IPS-20b (cell line): ENCODE results near the gene XRCC4.

Source experiments
- H3K27ac ChIP-seq: one replicate; pipeline ENCODE4 v1.5.1; 2013; ENCODE audit warnings: low read length
- H3K27me3 ChIP-seq: 2 replicates; pipeline ENCODE4 v1.6.1; 2013; ENCODE audit warnings: mild to moderate bottlenecking, low read length, inconsistent platforms; ENCODE audit not compliant: insufficient read depth
- H3K36me3 ChIP-seq: 2 replicates; pipeline ENCODE4 v1.6.1; 2013; ENCODE audit warnings: low read depth, mild to moderate bottlenecking, inconsistent platforms, low read length, moderate library complexity; ENCODE audit not compliant: insufficient read depth
- H3K4me1 ChIP-seq: 2 replicates; pipeline ENCODE4 v1.6.1; 2013; ENCODE audit warnings: mild to moderate bottlenecking, control low read depth, inconsistent platforms, low read length, moderate library complexity; ENCODE audit not compliant: insufficient read depth
- H3K4me3 ChIP-seq: 2 replicates; pipeline ENCODE4 v1.5.1; 2013; ENCODE audit warnings: mild to moderate bottlenecking, low read length, inconsistent platforms
- H3K9ac ChIP-seq: 2 replicates; pipeline ENCODE4 v1.6.1; 2013; ENCODE audit warnings: low read depth, mild to moderate bottlenecking, inconsistent platforms, low read length, moderate library complexity
- H3K9me3 ChIP-seq: 2 replicates; pipeline ENCODE4 v1.6.1; 2013; ENCODE audit warnings: mild to moderate bottlenecking, low read depth, low read length, inconsistent platforms; ENCODE audit not compliant: insufficient read depth

Gene XRCC4

DNA sequence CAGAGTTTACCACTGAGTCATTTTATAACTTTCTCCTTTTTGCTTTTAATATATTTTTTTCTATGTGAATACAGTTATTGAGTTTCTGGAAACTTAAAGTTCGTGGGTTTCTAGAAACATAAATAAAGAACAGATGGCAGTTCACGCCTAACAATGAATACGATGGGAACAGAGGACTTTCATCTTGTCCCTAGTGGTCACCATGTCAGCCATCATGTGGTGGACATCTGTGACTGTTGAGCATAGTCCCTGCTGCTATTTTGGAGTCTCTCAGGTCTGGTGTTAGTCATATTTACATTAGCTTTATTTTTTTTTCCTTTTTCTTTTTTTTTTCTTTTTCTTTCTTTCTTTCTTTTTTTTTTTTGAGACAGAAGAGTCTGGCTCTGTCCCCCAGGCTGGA, 85.3 kb downstream of the XRCC4 start:
- no peaks in the 10 kb centered on the region for H3K9me3 ChIP-seq
- H3K27me3 ChIP-seq: no peaks in the 10 kb centered on the region
- H3K9ac ChIP-seq: no peak overlapping the region
- H3K27ac ChIP-seq: no peak overlapping the region
- no peaks in the 10 kb centered on the region for H3K36me3 ChIP-seq
- no peak overlapping the region for H3K4me3 ChIP-seq
- no peaks in the 10 kb centered on the region; the same call in 1 of the 2 replicates for H3K4me1 ChIP-seq

DNA sequence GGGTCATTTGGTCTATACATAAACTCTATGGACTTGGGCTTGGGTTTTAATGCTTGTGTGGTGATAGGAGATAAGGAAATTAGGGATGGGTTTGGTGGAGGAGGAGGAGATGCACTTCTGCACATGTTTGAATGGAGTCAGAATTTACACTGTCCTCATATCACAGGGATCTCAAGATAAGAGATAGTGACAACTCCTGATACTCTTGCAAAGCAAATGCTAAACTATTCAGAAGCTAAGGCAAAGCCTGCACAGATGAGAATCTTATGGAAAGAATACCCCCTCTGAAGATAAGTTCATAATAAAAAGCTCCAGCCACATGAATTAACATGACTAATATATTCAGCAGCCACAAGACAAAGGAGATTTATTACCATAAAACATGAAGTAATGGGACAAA, 90.2 kb downstream of the XRCC4 start:
- Histone ChIP-seq H3K27me3 (no peaks in the 10 kb centered on the region), H3K36me3 (no peaks in the 10 kb centered on the region), H3K27ac (no peak overlapping the region), H3K9me3 (no peaks in the 10 kb centered on the region), H3K9ac (no peak overlapping the region), H3K4me1 (no peaks in the 10 kb centered on the region; the same call in 1 of the 2 replicates), H3K4me3 (no peak overlapping the region)

DNA sequence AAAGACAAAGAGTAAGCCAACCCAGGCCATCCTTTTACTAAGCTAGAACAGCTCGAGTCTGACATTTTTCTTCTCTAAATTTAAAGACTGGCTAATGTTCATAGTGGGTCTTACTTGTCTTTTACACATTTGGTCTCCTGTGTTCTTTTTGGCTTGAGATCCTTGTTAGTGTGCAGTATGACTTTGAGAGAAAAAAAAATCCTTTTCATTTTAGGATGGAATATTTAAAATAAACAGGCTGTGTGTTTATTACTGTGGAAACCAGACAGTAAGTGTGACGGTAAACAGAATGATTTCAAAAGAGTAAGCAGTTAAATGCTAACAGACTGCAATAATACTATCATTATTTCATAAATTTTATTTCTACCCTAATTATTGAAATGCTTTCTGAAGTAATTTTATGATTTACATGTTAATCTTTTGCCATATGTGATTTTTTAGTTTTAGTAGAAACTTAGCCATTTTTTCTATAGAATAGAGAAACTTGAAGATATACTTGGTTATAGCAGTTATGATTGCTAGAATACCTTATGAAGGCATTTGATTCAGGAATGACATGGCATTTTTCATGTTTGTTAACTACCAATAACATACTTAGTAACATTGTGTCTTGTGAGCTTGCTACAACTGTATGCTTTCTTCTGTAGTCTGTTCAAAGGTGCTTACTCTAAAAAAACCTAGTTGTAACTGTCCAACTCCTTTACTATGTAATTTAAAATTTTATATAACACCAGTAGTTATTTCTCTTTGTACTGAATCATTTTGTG, 92.4 kb downstream of the XRCC4 start:
- H3K9me3 ChIP-seq: no peaks in the 10 kb centered on the region
- no peaks in the 10 kb centered on the region for H3K27me3 ChIP-seq
- H3K4me1 ChIP-seq: no peaks in the 10 kb centered on the region; the same call in 1 of the 2 replicates
- H3K9ac ChIP-seq: no peak overlapping the region
- no peaks in the 10 kb centered on the region for H3K36me3 ChIP-seq
- no peak overlapping the region for H3K27ac ChIP-seq
- H3K4me3 ChIP-seq: no peak overlapping the region

DNA sequence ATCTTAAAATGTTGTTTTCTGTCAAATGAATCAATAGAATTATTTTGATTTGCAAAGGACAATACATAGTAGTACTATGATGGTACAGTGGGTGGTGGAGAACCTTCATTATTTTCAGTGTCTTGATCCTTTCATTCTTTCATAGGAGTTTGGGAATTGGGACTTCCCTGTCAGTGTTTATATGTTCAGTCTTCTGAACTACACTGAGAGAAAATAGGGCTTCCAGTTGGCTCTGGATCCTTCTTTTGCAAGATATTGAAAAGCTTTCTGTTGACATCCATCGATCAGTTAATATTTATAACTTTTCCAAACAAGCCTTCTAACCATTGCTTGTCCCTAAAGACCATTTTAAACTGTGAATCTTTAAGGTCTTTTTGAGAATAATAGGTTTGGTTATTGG, 94.7 kb downstream of the XRCC4 start:
- Histone ChIP-seq H3K9me3 (no peaks in the 10 kb centered on the region), H3K36me3 (no peaks in the 10 kb centered on the region), H3K9ac (no peak overlapping the region), H3K4me1 (no peaks in the 10 kb centered on the region; the same call in 1 of the 2 replicates), H3K4me3 (no peak overlapping the region), H3K27ac (no peak overlapping the region), H3K27me3 (no peaks in the 10 kb centered on the region)

DNA sequence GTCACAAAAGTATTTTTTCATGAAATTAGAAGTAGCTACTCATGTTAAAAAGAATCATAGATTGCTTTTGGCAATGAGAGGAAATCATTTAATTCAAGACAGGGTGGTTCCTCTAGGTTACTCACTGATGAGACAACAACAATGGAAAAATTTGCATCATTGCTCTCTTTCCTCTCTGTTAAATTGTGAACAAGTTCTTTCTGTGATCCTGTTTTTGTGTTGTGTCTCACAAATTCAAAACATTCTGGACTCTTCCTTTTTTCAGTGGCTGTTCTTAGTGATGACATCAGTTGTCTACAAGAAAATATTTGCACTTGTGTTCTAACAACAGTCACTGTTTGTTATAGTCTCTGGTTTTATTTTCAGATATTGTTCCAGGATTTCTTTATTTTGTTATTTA, 95.3 kb downstream of the XRCC4 start:
- H3K27me3 ChIP-seq: no peaks in the 10 kb centered on the region
- no peaks in the 10 kb centered on the region for H3K36me3 ChIP-seq
- no peak overlapping the region for H3K27ac ChIP-seq
- no peak overlapping the region for H3K4me3 ChIP-seq
- H3K9me3 ChIP-seq: no peaks in the 10 kb centered on the region
- no peaks in the 10 kb centered on the region; the same call in 1 of the 2 replicates for H3K4me1 ChIP-seq
- H3K9ac ChIP-seq: no peak overlapping the region

DNA sequence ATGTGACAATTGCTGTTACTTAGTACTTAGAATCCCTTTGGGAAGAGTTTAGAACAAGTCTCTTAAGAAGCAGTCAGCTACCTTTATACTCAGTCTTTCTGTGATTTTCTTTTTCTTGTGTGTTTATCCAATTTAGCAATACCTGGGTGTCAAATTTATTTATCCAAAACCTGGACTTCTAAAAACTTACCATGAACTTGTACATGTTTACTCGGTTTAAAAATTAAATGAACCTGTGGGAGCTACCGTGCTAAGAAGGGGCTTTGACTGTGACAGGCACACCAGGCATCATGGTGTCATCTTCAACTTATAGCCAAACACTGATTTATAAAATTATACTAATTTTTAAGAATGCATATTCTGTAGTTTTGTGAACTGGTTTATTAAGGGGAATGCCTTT, 96.5 kb downstream of the XRCC4 start:
- Histone ChIP-seq H3K27me3 (no peaks in the 10 kb centered on the region), H3K27ac (no peak overlapping the region), H3K4me1 (no peaks in the 10 kb centered on the region), H3K4me3 (no peak overlapping the region), H3K36me3 (no peaks in the 10 kb centered on the region), H3K9me3 (no peaks in the 10 kb centered on the region), H3K9ac (no peak overlapping the region)

DNA sequence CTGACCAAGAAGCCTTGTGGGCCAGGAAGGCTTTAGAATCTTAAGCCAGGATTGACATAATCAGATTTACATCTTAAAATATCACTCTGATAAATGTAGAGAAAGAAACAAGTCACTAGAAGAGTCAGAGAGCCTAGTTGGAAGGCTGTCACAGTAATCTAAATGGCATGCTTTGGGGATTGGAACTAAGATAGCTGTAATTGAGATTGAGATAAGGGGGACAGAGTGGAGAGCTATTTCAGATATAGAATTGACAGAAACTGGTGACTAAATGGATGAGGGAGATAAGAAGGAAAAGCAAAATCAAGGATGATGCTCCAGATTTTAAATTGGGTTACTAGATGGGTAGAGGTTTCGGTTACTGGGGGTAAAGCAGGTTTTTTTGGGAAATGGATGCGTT, 100.5 kb downstream of the XRCC4 start:
- Histone ChIP-seq H3K9ac (no peak overlapping the region), H3K4me3 (no peak overlapping the region), H3K9me3 (no peaks in the 10 kb centered on the region), H3K4me1 (no peaks in the 10 kb centered on the region), H3K27me3 (no peaks in the 10 kb centered on the region), H3K27ac (no peak overlapping the region), H3K36me3 (no peaks in the 10 kb centered on the region)

DNA sequence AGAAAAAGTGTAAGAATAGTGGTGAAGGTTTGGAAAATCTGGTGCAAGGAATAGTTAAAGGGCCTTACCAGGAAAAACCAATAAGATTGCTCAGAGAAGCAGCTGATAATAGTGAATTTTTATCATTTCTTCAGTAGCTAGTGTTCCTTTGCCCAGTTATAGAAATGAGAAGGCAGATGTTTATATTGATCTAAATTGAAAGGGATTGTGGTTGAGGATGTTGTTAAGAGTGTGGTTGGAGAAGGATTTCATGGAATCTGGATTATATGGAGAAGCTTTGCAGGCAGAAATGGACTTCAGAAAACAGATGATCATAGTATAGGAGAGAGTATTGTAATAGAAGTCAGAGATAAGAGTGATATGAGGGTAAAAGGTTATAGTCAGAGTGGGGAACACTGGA, 102.6 kb downstream of the XRCC4 start:
- no peak overlapping the region for H3K9ac ChIP-seq
- no peak overlapping the region for H3K4me3 ChIP-seq
- H3K36me3 ChIP-seq: no peaks in the 10 kb centered on the region
- no peaks in the 10 kb centered on the region for H3K9me3 ChIP-seq
- H3K4me1 ChIP-seq: no peaks in the 10 kb centered on the region
- no peak overlapping the region for H3K27ac ChIP-seq
- no peaks in the 10 kb centered on the region for H3K27me3 ChIP-seq

DNA sequence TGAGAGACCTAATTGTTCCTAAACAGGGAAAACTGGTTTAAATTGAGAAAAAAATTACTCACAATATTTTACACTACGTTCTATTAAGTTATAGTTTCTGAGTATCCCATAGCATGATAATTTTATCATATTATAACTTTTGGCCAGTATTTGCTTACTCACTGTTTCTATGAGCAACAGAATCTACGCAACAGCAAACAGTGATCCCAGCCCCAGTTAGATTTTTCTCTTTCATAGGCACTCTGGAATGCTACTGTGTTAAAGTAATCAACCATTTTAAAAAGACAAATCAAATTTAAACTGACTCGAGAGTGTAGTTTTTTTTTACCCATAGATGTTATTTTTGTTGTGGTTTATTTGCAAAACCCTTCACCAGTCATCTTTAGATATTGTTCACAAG, 107.2 kb downstream of the XRCC4 start:
- Histone ChIP-seq H3K4me1 (no peaks in the 10 kb centered on the region), H3K4me3 (no peak overlapping the region), H3K27ac (no peak overlapping the region), H3K27me3 (no peaks in the 10 kb centered on the region), H3K9ac (no peak overlapping the region), H3K9me3 (no peaks in the 10 kb centered on the region), H3K36me3 (no peaks in the 10 kb centered on the region)

DNA sequence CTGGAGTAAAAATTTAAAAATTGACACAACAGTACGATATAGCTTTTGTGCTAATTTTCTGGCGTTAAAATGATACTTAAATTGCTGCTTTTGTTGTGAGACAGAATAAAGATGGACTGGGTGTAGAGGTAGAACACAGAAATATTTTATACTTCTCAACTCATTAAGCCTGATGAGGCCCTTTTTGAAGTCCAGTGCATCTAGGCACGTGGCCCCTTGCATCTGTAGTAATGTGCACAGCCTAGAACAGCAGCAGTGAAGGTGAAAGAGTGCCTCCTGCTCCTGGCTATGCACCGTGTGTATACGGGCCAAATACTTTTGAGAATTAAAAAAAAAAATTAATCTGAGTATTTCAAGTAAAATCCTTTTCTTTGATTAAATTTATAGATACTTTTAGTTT, 115.6 kb downstream of the XRCC4 start:
- H3K4me3 ChIP-seq: no peak overlapping the region
- no peaks in the 10 kb centered on the region for H3K9me3 ChIP-seq
- H3K36me3 ChIP-seq: no peaks in the 10 kb centered on the region
- no peak overlapping the region for H3K9ac ChIP-seq
- H3K27me3 ChIP-seq: no peaks in the 10 kb centered on the region
- no peak overlapping the region for H3K27ac ChIP-seq
- H3K4me1 ChIP-seq: no peaks in the 10 kb centered on the region

DNA sequence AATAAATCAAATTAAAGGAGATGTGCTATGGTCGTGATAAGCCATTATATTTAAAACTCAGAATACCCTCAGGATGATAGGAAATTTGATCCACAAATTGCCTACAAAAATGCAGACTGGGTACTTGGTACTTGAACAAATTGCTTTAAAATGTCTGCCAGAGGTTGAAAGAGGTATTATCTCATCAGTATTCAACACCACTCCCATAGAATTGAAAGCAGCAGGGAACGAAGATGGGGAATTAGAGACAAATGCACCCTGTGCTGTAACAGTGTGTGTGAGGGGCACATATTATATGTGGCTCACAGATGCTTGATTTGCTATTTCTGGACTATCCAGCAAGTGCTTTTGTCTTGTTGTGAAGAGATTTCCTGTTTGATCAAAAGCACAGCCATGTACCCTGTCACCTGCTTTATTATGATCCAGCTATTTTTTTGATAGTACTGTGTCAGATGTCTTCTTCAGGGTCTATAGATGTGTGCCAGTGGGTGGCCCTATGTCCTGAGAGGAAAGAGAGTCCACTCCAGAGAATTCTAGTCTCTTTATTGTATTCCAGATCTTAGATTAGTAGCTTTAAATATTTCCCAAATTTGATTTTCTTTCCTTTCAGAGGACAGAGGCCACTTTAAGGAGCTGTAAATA, 120.1 kb downstream of the XRCC4 start:
- Histone ChIP-seq H3K36me3 (no peaks in the 10 kb centered on the region), H3K4me3 (no peak overlapping the region), H3K27ac (no peak overlapping the region), H3K27me3 (no peaks in the 10 kb centered on the region), H3K4me1 (no peaks in the 10 kb centered on the region), H3K9me3 (no peaks in the 10 kb centered on the region), H3K9ac (no peak overlapping the region)

DNA sequence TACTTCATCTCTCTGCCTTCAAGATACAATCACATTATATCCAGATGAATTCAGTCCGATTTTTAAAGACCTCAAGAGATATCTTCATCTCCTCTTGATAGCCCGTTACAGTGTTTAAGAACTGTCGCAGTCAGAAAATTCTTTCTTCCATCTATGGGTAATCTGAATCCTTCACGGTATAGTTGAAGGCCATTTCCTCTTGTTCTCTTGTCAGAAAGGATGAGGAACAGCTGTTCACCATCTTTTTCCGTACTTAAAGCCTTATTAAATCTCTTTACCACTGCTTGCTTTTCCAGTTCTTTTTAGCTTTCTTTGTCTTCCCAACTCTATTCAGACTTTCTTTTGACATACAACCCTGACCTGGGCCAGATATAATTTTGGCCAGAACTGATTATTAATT, 121.8 kb downstream of the XRCC4 start:
- Histone ChIP-seq H3K9ac (no peak overlapping the region), H3K9me3 (no peaks in the 10 kb centered on the region), H3K4me3 (no peak overlapping the region), H3K4me1 (no peaks in the 10 kb centered on the region), H3K27me3 (no peaks in the 10 kb centered on the region), H3K36me3 (no peaks in the 10 kb centered on the region), H3K27ac (no peak overlapping the region)
